IMR-90 (cell line): ENCODE data around the gene METTL22. TPM values are rescaled to one million over a fixed set of nuclear protein-coding genes. Genes with fewer than 3 reads are reported as not detected.

ENCODE experiments used
- ATAC-seq: fragments of 200-7000 bp; cut with Tn5 transposase; 2 replicates; pipeline ENCODE4 v1.9.1; 2020; ENCODE audit warnings: low read depth, mild to moderate bottlenecking, moderate library complexity
- BruUV-seq: library from RNA; stranded (reverse); fragments of 400-500 nt; replicated peaks from 2 replicates; lab custom pipeline; 2021; lab: Mats Ljungman, UMichigan
- CTCF ChIA-PET: fragments of 300-600 bp; formaldehyde crosslinking; extraction: SDS; loops from one replicate; lab custom pipeline; 2021; ENCODE audit warnings: antibody characterized with exemption; lab: Yijun Ruan, JAX
- POLR2A ChIA-PET: fragments of 300-600 bp; sonication (Branson Sonifier 250); formaldehyde crosslinking; loops from one replicate; lab custom pipeline; 2022; ENCODE audit warnings: antibody characterized with exemption; ENCODE audit not compliant: unreplicated experiment; lab: Charles Lee
- DNase-seq: peaks from one replicate; pipeline ENCODE4 v3.0.0; 2013
- H2AFZ ChIP-seq: replicated peaks from 2 replicates; pipeline ENCODE3; 2013; ENCODE audit warnings: low read length, mild to moderate bottlenecking; ENCODE audit not compliant: poor library complexity
- H2AK5ac ChIP-seq: 2 replicates; pipeline ENCODE4 v1.6.1; 2013; ENCODE audit warnings: low read depth, low read length, inconsistent platforms
- H2AK9ac ChIP-seq: replicated peaks from 2 replicates; pipeline ENCODE3; 2013; ENCODE audit warnings: mild to moderate bottlenecking, low read depth, low read length, moderate library complexity; ENCODE audit not compliant: poor library complexity
- H2BK120ac ChIP-seq: 2 replicates; pipeline ENCODE4 v1.6.1; 2013; ENCODE audit warnings: low read depth, low read length, inconsistent platforms
- H2BK15ac ChIP-seq: 3 replicates; pipeline ENCODE4 v1.6.1; 2013; ENCODE audit warnings: low read depth, low read length, inconsistent platforms
- H2BK20ac ChIP-seq: 2 replicates; pipeline ENCODE4 v1.6.1; 2013; ENCODE audit warnings: low read depth, mild to moderate bottlenecking, inconsistent platforms, low read length, moderate library complexity
- H2BK5ac ChIP-seq: 2 replicates; pipeline ENCODE4 v1.6.1; 2013; ENCODE audit warnings: mild to moderate bottlenecking, low read depth, low read length, inconsistent platforms; ENCODE audit not compliant: poor library complexity, severe bottlenecking
- H3K14ac ChIP-seq: replicated peaks from 2 replicates; pipeline ENCODE4 v1.6.1; 2013; ENCODE audit warnings: low read depth, low read length, inconsistent platforms
- H3K18ac ChIP-seq: 2 replicates; pipeline ENCODE4 v1.6.1; 2013; ENCODE audit warnings: low read depth, low read length, control low read depth
- H3K23ac ChIP-seq: 2 replicates; pipeline ENCODE4 v1.6.1; 2013; ENCODE audit warnings: low read depth, low read length, inconsistent platforms
- H3K27ac ChIP-seq: 2 replicates; pipeline ENCODE4 v1.5.1; 2013; ENCODE audit warnings: mild to moderate bottlenecking, control low read depth, low read length; ENCODE audit not compliant: insufficient read depth
- H3K27me3 ChIP-seq: 2 replicates; pipeline ENCODE4 v1.6.1; 2013; ENCODE audit warnings: low read length; ENCODE audit not compliant: control insufficient read depth, insufficient read depth
- H3K36me3 ChIP-seq: 2 replicates; pipeline ENCODE4 v1.6.1; 2013; ENCODE audit warnings: low read length, mixed read lengths; ENCODE audit not compliant: control insufficient read depth, insufficient read depth
- H3K4ac ChIP-seq: 2 replicates; pipeline ENCODE4 v1.6.1; 2013; ENCODE audit warnings: low read depth, low read length, inconsistent platforms
- H3K4me1 ChIP-seq: 2 replicates; pipeline ENCODE4 v1.6.1; 2013; ENCODE audit warnings: low read length, mixed read lengths; ENCODE audit not compliant: control insufficient read depth, insufficient read depth
- H3K4me2 ChIP-seq: 2 replicates; pipeline ENCODE4 v1.6.1; 2013; ENCODE audit warnings: low read depth, mild to moderate bottlenecking, control low read depth, low read length, moderate library complexity
- H3K4me3 ChIP-seq: 2 replicates; pipeline ENCODE4 v1.5.1; 2013; ENCODE audit warnings: low read depth, mild to moderate bottlenecking, control low read depth, low read length, moderate library complexity; ENCODE audit not compliant: insufficient read depth
- H3K56ac ChIP-seq: 2 replicates; pipeline ENCODE4 v1.6.1; 2013; ENCODE audit warnings: low read length, inconsistent platforms; ENCODE audit not compliant: insufficient read depth; ENCODE audit errors: extremely low read depth
- H3K79me1 ChIP-seq, 2 experiments: 2 replicates each; pipeline ENCODE4 v1.6.1; 2013; ENCODE audit warnings: low read length in 2 of 2, inconsistent platforms in 1 of 2, low read depth in 1 of 2
- H3K9ac ChIP-seq: 2 replicates; pipeline ENCODE4 v1.6.1; 2013; ENCODE audit warnings: low read depth, low read length, control low read depth
- H3K9me1 ChIP-seq: 2 replicates; pipeline ENCODE4 v1.6.1; 2013; ENCODE audit warnings: low read length, inconsistent platforms; ENCODE audit not compliant: insufficient read depth
- H3K9me3 ChIP-seq: 2 replicates; pipeline ENCODE4 v1.6.1; 2013; ENCODE audit warnings: low read length; ENCODE audit not compliant: control insufficient read depth, insufficient read depth
- H4K20me1 ChIP-seq: 2 replicates; pipeline ENCODE4 v1.6.1; 2013; ENCODE audit warnings: low read length, inconsistent platforms; ENCODE audit not compliant: insufficient read depth
- H4K5ac ChIP-seq: 2 replicates; pipeline ENCODE4 v1.6.1; 2013; ENCODE audit warnings: mild to moderate bottlenecking, low read depth, low read length, control low read depth
- H4K8ac ChIP-seq, 2 experiments: 2 replicates each; pipeline ENCODE4 v1.6.1; 2013; ENCODE audit warnings: low read depth in 2 of 2, low read length in 2 of 2, control low read depth in 1 of 2, inconsistent platforms in 1 of 2
- H4K91ac ChIP-seq: 2 replicates; pipeline ENCODE4 v1.6.1; 2013; ENCODE audit warnings: low read depth, low read length, inconsistent platforms; ENCODE audit not compliant: insufficient read depth
- BHLHE40 ChIP-seq: fragments of 150-350 bp; IDR thresholded peaks from 2 replicates; pipeline ENCODE4 v1.6.1; 2016; ENCODE audit warnings: mild to moderate bottlenecking, low read depth, low read length
- CEBPB ChIP-seq: IDR thresholded peaks from 2 replicates; pipeline ENCODE4 v1.6.1; 2012; ENCODE audit warnings: low read depth, low read length, improper control_type of control experiment
- CTCF ChIP-seq: conservative IDR thresholded peaks from 2 replicates; pipeline ENCODE4 v1.5.1; 2012; ENCODE audit warnings: mild to moderate bottlenecking, low read depth, low read length, improper control_type of control experiment
- MAFK ChIP-seq: IDR thresholded peaks from 2 replicates; pipeline ENCODE4 v1.6.1; 2012; ENCODE audit warnings: low read depth, low read length, improper control_type of control experiment
- RAD21 ChIP-seq: IDR thresholded peaks from 2 replicates; pipeline ENCODE4 v1.6.1; 2012; ENCODE audit warnings: low read length, improper control_type of control experiment
- RCOR1 ChIP-seq: IDR thresholded peaks from 2 replicates; pipeline ENCODE4 v1.6.1; 2012; ENCODE audit warnings: mild to moderate bottlenecking, low read length, improper control_type of control experiment; ENCODE audit not compliant: insufficient replicate concordance
- SMC3 ChIP-seq: fragments of 150-350 bp; IDR thresholded peaks from 2 replicates; pipeline ENCODE4 v1.6.1; 2016; ENCODE audit warnings: low read depth, mild to moderate bottlenecking, antibody characterized with exemption, low read length, moderate library complexity
- USF2 ChIP-seq: fragments of 150-350 bp; IDR thresholded peaks from 2 replicates; pipeline ENCODE4 v1.6.1; 2017; ENCODE audit warnings: mild to moderate bottlenecking, antibody characterized with exemption, low read length, low read depth
- whole genome bisulfite sequencing, 2 experiments: methylation state at CpG; one replicate each; pipeline versions ENCODE4 v1.1.5 to v1.1.7; 2013; ENCODE audit warnings: missing lambda C conversion rate in 2 of 2; ENCODE audit not compliant: insufficient read length in 1 of 2; ENCODE audit errors: extremely low coverage in 2 of 2; 5-methylcytosine and 5-hydroxymethylcytosine counted together
- dilution Hi-C: fragments of 300-500 bp; cut with HindIII; formaldehyde crosslinking; loops from one replicate; pipeline ENCODE4 v1.14.3; 2018; ENCODE audit warnings: low sequenced_read_pairs; ENCODE audit not compliant: unreplicated experiment
- in situ Hi-C: fragments of 300-500 bp; cut with MboI; formaldehyde crosslinking; loops from 3 replicates; pipeline ENCODE4 v1.14.3; 2019; ENCODE audit warnings: low sequenced_read_pairs, inconsistent platforms, mixed read lengths
- intact Hi-C: fragments of 100-400 bp; cut with micrococcal nuclease; formaldehyde crosslinking; loops from 2 replicates; pipeline ENCODE4 v1.10.0; 2022
- polyA plus RNA-seq, 3 experiments: library from polyadenylated mRNA; depleted of rRNA; stranded (reverse); fragments of >200 nt; gene quantifications; 2 replicates each; pipeline ENCODE4 v1.2.3, GENCODE V29; 2012; ENCODE audit warnings: low replicate concordance in 1 of 3
- total RNA-seq: library from RNA; depleted of rRNA; stranded (reverse); fragments of >200 nt; gene quantifications from 2 replicates; pipeline ENCODE4 v1.2.3, GENCODE V29; 2012
- TF ChIP-seq, protein P1 (sequence below): fragments of 150-350 bp; IDR thresholded peaks from 2 replicates; pipeline ENCODE4 v1.6.1; 2016; ENCODE audit warnings: low read depth, mild to moderate bottlenecking, low read length, moderate library complexity, borderline replicate concordance

The METTL22 gene
- total and polyA plus RNA-seq, 2 of the 4 experiments (the other 2 are of a cell fraction), result 27.2 to 51.2 TPM

DNA sequence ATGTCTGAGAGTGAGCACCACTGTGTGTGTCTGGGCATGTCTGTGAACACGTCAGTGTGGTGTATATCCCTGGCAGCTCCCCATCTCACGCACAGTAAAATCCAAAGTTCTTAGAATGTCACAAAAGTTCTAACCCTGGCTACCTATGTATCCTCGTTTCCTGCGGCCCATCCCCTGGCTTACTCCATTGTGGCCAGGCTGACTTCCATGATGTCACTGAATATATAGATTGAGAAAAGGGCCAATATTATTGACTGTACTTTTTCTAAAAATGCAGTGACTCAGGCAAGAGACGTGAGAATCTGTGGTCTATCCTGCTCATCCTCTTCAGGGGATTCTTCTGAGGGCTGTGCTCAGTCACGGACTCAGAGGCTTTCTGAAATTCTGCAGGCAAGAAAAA is 963 bp upstream of the METTL22 start:
- in situ Hi-C loops (no loop called here), intact Hi-C loops (no loop called here), dilution Hi-C loops (no loop called here)
- no CpG with 5 or more reads among the region's 6 CpGs for WGBS, 2 experiments
- ChIA-PET CTCF (no interaction called here), POLR2A (no interaction called here)
- no peak overlapping the region for H2BK120ac ChIP-seq
- no peak overlapping the region for H4K91ac ChIP-seq
- no peak overlapping the region for H3K4ac ChIP-seq
- TF ChIP-seq SMC3 (no peak), USF2 (no peak), CTCF (no peak), RAD21 (no peak), CEBPB (no peak), BHLHE40 (no peak), RCOR1 (no peak), MAFK (no peak)
- TF ChIP-seq, protein P1, sequence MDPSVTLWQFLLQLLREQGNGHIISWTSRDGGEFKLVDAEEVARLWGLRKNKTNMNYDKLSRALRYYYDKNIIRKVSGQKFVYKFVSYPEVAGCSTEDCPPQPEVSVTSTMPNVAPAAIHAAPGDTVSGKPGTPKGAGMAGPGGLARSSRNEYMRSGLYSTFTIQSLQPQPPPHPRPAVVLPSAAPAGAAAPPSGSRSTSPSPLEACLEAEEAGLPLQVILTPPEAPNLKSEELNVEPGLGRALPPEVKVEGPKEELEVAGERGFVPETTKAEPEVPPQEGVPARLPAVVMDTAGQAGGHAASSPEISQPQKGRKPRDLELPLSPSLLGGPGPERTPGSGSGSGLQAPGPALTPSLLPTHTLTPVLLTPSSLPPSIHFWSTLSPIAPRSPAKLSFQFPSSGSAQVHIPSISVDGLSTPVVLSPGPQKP, result no peak
- H2AK5ac ChIP-seq, result no peak overlapping the region
- H3K18ac ChIP-seq, result no peak overlapping the region
- peaks cover 3% of the 10 kb centered on the region; the same call in 1 of the 2 replicates for H4K20me1 ChIP-seq
- H3K14ac ChIP-seq, result no peak overlapping the region
- no peak overlapping the region for H2AK9ac ChIP-seq
- no peaks in the 10 kb centered on the region for H3K4me1 ChIP-seq
- H3K9ac ChIP-seq, result no peak overlapping the region
- no TSS peak for BruUV-seq
- no peak overlapping the region for H3K4me2 ChIP-seq
- H2BK5ac ChIP-seq, result no peak overlapping the region
- H3K27me3 ChIP-seq, result peaks cover 4% of the 10 kb centered on the region
- H3K4me3 ChIP-seq, result no peak overlapping the region
- H3K9me3 ChIP-seq, result no peaks in the 10 kb centered on the region
- H3K56ac ChIP-seq, result no peak overlapping the region
- DNase-seq (peak; percentile 11), ATAC-seq (no peak)
- H2BK20ac ChIP-seq, result no peak overlapping the region
- H2BK15ac ChIP-seq, result no peak overlapping the region
- peaks cover 12 to 35% of the 10 kb centered on the region in 2 experiments for H3K79me1 ChIP-seq
- H3K9me1 ChIP-seq, result peaks cover 3% of the 10 kb centered on the region; the same call in 1 of the 2 replicates
- no peak overlapping the region for H4K5ac ChIP-seq
- no peak overlapping the region for H2AFZ ChIP-seq
- H3K23ac ChIP-seq, result no peak overlapping the region
- no peak overlapping the region for H4K8ac ChIP-seq
- H3K27ac ChIP-seq, result no peak overlapping the region
- peaks cover 6% of the 10 kb centered on the region for H3K36me3 ChIP-seq
